HG03039 (cell line): ENCODE measurements around the gene ADIG.

ENCODE experiments used
- ATAC-seq: cut with Tn5 transposase; IDR thresholded peaks from one replicate; pipeline ENCODE4 v1.9.1; 2021; ENCODE audit warnings: mild to moderate bottlenecking, moderate library complexity; ENCODE audit not compliant: unreplicated experiment

ADIG gene

DNA sequence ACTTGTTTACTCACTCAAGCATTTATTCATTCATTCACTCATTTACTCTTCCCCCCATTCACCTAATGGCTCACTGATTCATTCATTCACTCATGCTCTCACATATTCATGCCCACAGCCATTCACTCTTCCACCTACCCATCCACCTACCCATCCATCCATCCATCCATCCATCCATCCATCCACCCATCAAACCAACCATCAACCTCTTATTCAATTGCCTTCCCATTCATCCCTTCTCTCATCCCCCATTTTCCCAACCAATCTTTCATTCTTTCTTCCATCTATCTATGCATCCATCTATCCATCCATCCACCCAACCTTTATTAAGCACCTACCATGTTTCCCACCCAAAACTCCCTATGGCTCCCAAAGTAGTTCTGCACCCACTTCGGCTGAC is 19.1 kb downstream of the ADIG start:
- no peak for ATAC-seq

GRCh38 chr20:38601216-38602184 is 20.5 kb downstream of the ADIG start, which contains the start of gene ARHGAP40:
Gene ARHGAP40 (plus strand): TSS chr20:38601809.
- no peak for ATAC-seq

GRCh38 chr20:38602185-38602581 is 21.2 kb downstream of the ADIG start:
- no peak for ATAC-seq

GRCh38 chr20:38603286-38603685 is 22.3 kb downstream of the ADIG start:
- ATAC-seq, result no peak

GRCh38 chr20:38604873-38605303 is 23.9 kb downstream of the ADIG start:
- ATAC-seq, result no peak

DNA sequence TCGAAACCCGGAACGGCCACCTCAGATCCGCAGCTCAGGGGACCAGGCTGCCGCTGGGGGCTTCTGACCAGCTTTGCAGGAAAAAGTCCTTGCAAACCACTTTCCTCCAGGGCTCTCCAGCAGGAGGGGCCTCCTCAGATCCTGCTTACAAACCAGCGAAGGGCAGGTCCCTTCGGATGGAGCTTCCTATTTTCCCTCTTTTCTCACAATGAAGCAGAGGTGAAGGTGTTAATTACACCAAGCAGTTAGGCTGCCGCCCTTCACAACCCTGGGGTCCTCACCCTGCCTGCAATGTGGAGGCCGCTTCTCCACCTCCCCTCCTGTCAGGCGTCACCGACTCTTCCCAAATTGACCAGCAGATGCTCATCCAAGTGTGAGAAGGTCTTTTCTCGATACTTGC is 26.4 kb downstream of the ADIG start:
- no peak for ATAC-seq

GRCh38 chr20:38608188-38608587 is 27.2 kb downstream of the ADIG start:
- ATAC-seq, result no peak

DNA sequence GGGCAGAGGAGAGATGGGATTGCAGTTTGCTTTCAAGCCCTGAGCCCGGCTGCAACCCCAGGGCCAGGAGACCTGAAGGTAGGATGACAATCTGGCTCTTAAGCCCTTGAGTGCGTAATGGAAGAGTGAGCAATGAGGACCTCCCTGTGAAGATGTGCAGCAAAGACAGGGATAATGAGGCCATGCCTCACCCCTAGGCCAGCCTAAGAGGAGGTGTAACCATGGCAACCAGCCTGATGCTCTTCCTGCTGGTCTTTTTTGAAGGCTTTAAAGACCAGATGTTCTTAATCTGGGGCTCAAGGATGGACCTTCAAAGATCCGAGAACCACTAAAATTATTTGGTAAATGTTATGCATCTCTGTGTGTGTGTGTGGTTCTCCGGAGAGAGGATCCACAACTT is 28.8 kb downstream of the ADIG start:
- ATAC-seq, result no peak

GRCh38 chr20:38610521-38610920 is 29.5 kb downstream of the ADIG start:
- ATAC-seq, result no peak

DNA sequence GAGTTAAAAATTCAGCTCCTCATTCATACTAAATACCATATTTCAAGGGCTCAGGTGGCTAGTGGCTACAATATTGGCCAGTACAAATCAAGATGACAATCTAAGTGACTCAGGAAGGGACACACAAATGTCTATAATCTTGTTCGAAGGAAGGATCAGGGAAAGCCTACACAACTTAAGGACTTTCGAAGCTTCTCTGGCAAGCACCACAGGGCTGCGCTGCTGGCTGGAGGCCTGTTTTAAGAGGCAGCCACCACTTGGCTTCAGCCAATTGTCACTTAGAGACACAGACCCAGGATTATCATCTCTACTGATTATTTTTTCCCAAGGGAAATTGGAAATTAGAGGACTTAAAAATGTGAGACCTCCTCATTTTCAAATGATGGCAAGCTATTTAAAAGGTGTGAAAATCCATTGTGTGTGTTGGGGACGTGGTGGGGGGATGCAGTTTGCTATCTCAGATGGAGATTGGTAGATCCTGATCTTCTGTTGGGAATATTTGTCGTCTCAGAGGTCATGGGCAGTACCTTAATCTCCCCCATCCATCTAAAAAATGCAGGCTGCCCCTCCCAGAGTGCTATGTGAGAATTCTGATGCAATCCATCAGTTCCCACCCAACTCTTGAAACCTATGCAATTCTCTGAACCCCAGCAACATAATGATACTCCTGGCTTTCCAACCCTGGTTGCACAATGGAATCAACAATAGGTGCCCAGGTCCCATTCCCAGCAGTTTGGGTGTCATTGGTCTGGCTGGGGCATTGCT is 31.9 kb downstream of the ADIG start:
- ATAC-seq, result no peak

DNA sequence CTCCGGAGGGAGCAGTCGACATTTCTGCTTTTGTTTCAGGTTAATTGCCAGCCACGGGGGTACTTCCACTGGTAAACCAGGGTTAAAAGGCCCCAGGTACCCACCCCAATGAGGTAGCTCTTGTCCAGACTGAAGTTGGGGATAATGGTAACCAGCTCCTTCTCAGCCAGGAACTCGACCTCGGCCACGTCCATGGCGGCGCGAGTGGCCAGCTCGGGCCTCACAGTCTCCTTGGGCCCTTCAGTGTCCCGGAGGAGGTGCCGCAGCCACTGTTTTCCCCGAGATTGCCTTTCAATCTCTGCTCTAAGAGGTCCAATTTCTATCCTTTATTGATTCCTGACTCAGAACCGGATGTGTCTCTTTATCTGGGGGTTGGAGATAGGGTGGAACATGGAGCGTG is 34.3 kb downstream of the ADIG start:
- ATAC-seq, result no peak

GRCh38 chr20:38616457-38616856 is 35.5 kb downstream of the ADIG start:
- ATAC-seq, result no peak

- no peak for ATAC-seq
These were observed 36.2 kb downstream of the ADIG start for GRCh38 chr20:38617011-38617829.

GRCh38 chr20:38617830-38618196 is 36.8 kb downstream of the ADIG start:
- no peak for ATAC-seq

DNA sequence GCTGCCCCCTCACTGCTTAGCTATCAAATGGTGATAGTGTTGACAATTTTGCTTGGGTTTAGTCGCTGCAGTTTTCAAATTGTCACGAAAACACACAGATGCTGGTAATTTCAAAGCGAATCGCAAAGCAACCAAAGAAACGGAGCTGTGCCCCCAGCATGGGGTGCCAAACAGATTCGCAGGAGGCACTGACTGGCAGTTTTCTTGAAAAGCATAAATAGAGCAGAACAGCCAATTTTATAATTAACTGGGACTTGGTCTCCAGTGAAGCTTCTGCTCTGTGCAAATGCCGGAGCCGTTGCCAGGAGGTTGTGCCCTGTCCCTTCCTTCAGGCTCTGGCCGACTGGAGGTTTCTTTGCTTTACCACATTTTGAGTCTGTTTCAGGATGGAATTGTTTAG is 39.4 kb downstream of the ADIG start:
- ATAC-seq, result no peak

DNA sequence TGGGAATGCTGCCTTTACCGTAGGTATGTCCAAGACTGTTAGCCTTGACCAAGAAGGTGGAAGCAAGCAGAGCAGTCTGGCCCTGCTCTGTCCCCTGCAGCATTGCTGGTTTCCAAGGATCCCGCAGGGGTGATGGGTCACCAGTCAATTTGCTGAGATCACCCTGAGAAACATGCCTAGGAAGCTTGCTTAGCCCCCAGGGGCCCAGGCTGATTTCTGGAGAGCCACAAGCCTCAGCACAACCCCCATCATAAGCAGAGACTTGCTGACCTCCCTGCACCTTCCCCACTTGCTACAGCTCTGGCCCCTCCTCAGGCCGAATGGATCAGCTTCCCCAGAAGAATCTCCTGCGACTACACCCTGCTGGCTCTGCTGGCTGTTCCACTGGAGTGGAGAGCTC is 42.1 kb downstream of the ADIG start:
- ATAC-seq, result no peak

GRCh38 chr20:38624084-38624483 is 43.1 kb downstream of the ADIG start:
- no peak for ATAC-seq

- no peak for ATAC-seq
These were observed 44.9 kb downstream of the ADIG start for GRCh38 chr20:38625896-38626295.

GRCh38 chr20:38626921-38627659 is 46.1 kb downstream of the ADIG start:
- ATAC-seq, result no peak
